Peyer's patch (tissue), 4 donors: ENCODE measurements around the gene ATG7.

ENCODE experiments used
- POLR2A ChIP-seq, 2 donors: fragments of 450-650 bp; IDR thresholded peaks; one replicate each; pipeline ENCODE4 v1.5.1; 2017; ENCODE audit warnings: antibody characterized with exemption in 2 of 2, mild to moderate bottlenecking in 2 of 2, moderate library complexity in 2 of 2
- TF ChIP-seq, protein P1 (sequence below), 6 experiments: fragments of 450-650 bp in 4 of 6; fragments of 200-600 bp in 2 of 6; sonication (generic) in 1 of 6; IDR thresholded peaks; one replicate each; pipeline ENCODE4 v1.5.1; 2017 to 2019; ENCODE audit warnings: antibody characterized with exemption in 6 of 6, mild to moderate bottlenecking in 3 of 6, moderate library complexity in 1 of 6

GRCh38 chr3:11271986-11272904 lies at the start of gene ATG7:
- peak; percentile 79 to 93 for TF ChIP-seq POLR2A (IDR thresholded peaks at IDR 0.05)
- TF ChIP-seq, protein P1, sequence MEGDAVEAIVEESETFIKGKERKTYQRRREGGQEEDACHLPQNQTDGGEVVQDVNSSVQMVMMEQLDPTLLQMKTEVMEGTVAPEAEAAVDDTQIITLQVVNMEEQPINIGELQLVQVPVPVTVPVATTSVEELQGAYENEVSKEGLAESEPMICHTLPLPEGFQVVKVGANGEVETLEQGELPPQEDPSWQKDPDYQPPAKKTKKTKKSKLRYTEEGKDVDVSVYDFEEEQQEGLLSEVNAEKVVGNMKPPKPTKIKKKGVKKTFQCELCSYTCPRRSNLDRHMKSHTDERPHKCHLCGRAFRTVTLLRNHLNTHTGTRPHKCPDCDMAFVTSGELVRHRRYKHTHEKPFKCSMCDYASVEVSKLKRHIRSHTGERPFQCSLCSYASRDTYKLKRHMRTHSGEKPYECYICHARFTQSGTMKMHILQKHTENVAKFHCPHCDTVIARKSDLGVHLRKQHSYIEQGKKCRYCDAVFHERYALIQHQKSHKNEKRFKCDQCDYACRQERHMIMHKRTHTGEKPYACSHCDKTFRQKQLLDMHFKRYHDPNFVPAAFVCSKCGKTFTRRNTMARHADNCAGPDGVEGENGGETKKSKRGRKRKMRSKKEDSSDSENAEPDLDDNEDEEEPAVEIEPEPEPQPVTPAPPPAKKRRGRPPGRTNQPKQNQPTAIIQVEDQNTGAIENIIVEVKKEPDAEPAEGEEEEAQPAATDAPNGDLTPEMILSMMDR (IDR thresholded peaks at IDR 0.05), result peak in 4 of 6 experiments; percentile 25 to 35 (median 29)
